ENCODE results near the gene MID1.

MID1 gene

GRCh38 chrX:10450959-10451355 is 169.4 kb downstream of the MID1 start:
- no peaks in the 10 kb centered on the region for H3K4me1 ChIP-seq (ENCODE audit: insufficient read depth, insufficient read length)
- H3K4me3 ChIP-seq (ENCODE audit: insufficient read length, low read depth): no peak overlapping the region
- peaks cover 26% of the 10 kb centered on the region for H3K36me3 ChIP-seq (ENCODE audit: insufficient read depth, insufficient read length, low read length)
- no peaks in the 10 kb centered on the region for H3K27me3 ChIP-seq (ENCODE audit: insufficient read depth, insufficient read length)
- no peak for DNase-seq (ENCODE audit: low read depth, low spot score)
- H3K9ac ChIP-seq (ENCODE audit: insufficient read length, low read depth): no peak overlapping the region
- TF ChIP-seq YY1 (IDR thresholded peaks at IDR 0.05; ENCODE audit: insufficient read depth, insufficient read length) (no peak), SUZ12 (IDR thresholded peaks at IDR 0.05; ENCODE audit: extremely low read depth, insufficient read depth, insufficient read length) (no peak), ZNF274 (IDR thresholded peaks at IDR 0.05; ENCODE audit: low read depth, low read length) (no peak)
- H3K9me3 ChIP-seq (ENCODE audit: insufficient read depth, low read length): peaks cover 7% of the 10 kb centered on the region; the same call in 1 of the 2 replicates

- Histone ChIP-seq H3K36me3 (ENCODE audit: insufficient read depth, insufficient read length, low read length) (peaks cover 25% of the 10 kb centered on the region), H3K27me3 (ENCODE audit: insufficient read depth, insufficient read length) (no peaks in the 10 kb centered on the region)
These were observed 170.0 kb downstream of the MID1 start for GRCh38 chrX:10450229-10450958.

GRCh38 chrX:10447564-10448214 is 172.7 kb downstream of the MID1 start:
- Histone ChIP-seq H3K36me3 (ENCODE audit: insufficient read depth, insufficient read length, low read length) (peaks cover 9% of the 10 kb centered on the region), H3K9me3 (ENCODE audit: insufficient read depth, low read length) (no peaks in the 10 kb centered on the region), H3K4me1 (ENCODE audit: insufficient read depth, insufficient read length) (no peaks in the 10 kb centered on the region), H3K9ac (ENCODE audit: insufficient read length, low read depth) (no peak overlapping the region), H3K27me3 (ENCODE audit: insufficient read depth, insufficient read length) (no peaks in the 10 kb centered on the region), H3K4me3 (ENCODE audit: insufficient read length, low read depth) (no peak overlapping the region)
- no peak for DNase-seq (ENCODE audit: low read depth, low spot score)
- TF ChIP-seq ZNF274 (IDR thresholded peaks at IDR 0.05; ENCODE audit: low read depth, low read length): no peak
- TF ChIP-seq YY1 (IDR thresholded peaks at IDR 0.05; ENCODE audit: insufficient read depth, insufficient read length): no peak
- no peak for TF ChIP-seq SUZ12 (IDR thresholded peaks at IDR 0.05; ENCODE audit: extremely low read depth, insufficient read depth, insufficient read length)

More at GRCh38 chrX:10450229-10450958, 170.0 kb downstream of the MID1 start:
- no peak for DNase-seq (ENCODE audit: low read depth, low spot score)
- no peaks in the 10 kb centered on the region for H3K4me1 ChIP-seq (ENCODE audit: insufficient read depth, insufficient read length)
- peaks cover 7% of the 10 kb centered on the region; the same call in 1 of the 2 replicates for H3K9me3 ChIP-seq (ENCODE audit: insufficient read depth, low read length)
- no peak overlapping the region for H3K4me3 ChIP-seq (ENCODE audit: insufficient read length, low read depth)
- no peak overlapping the region for H3K9ac ChIP-seq (ENCODE audit: insufficient read length, low read depth)
- TF ChIP-seq ZNF274 (IDR thresholded peaks at IDR 0.05; ENCODE audit: low read depth, low read length): no peak
- TF ChIP-seq YY1 (IDR thresholded peaks at IDR 0.05; ENCODE audit: insufficient read depth, insufficient read length): no peak
- no peak for TF ChIP-seq SUZ12 (IDR thresholded peaks at IDR 0.05; ENCODE audit: extremely low read depth, insufficient read depth, insufficient read length)

- Histone ChIP-seq H3K27me3 (ENCODE audit: insufficient read depth, insufficient read length) (no peaks in the 10 kb centered on the region), H3K4me1 (ENCODE audit: insufficient read depth, insufficient read length) (no peaks in the 10 kb centered on the region), H3K4me3 (ENCODE audit: insufficient read length, low read depth) (no peak overlapping the region), H3K36me3 (ENCODE audit: insufficient read depth, insufficient read length, low read length) (no peaks in the 10 kb centered on the region), H3K9me3 (ENCODE audit: insufficient read depth, low read length) (no peaks in the 10 kb centered on the region), H3K9ac (ENCODE audit: insufficient read length, low read depth) (no peak overlapping the region)
- DNase-seq (ENCODE audit: low read depth, low spot score): no peak
- TF ChIP-seq YY1 (IDR thresholded peaks at IDR 0.05; ENCODE audit: insufficient read depth, insufficient read length): no peak
- no peak for TF ChIP-seq SUZ12 (IDR thresholded peaks at IDR 0.05; ENCODE audit: extremely low read depth, insufficient read depth, insufficient read length)
- no peak for TF ChIP-seq ZNF274 (IDR thresholded peaks at IDR 0.05; ENCODE audit: low read depth, low read length)
These were observed 176.2 kb downstream of the MID1 start for GRCh38 chrX:10444204-10444603.

GRCh38 chrX:10441464-10441863 is 178.9 kb downstream of the MID1 start:
- H3K4me3 ChIP-seq (ENCODE audit: insufficient read length, low read depth): no peak overlapping the region
- TF ChIP-seq SUZ12 (IDR thresholded peaks at IDR 0.05; ENCODE audit: extremely low read depth, insufficient read depth, insufficient read length) (no peak), YY1 (IDR thresholded peaks at IDR 0.05; ENCODE audit: insufficient read depth, insufficient read length) (no peak), ZNF274 (IDR thresholded peaks at IDR 0.05; ENCODE audit: low read depth, low read length) (no peak)
- no peak for DNase-seq (ENCODE audit: low read depth, low spot score)
- H3K4me1 ChIP-seq (ENCODE audit: insufficient read depth, insufficient read length): no peaks in the 10 kb centered on the region
- H3K9ac ChIP-seq (ENCODE audit: insufficient read length, low read depth): no peak overlapping the region
- no peaks in the 10 kb centered on the region for H3K9me3 ChIP-seq (ENCODE audit: insufficient read depth, low read length)
- no peaks in the 10 kb centered on the region for H3K27me3 ChIP-seq (ENCODE audit: insufficient read depth, insufficient read length)
- H3K36me3 ChIP-seq (ENCODE audit: insufficient read depth, insufficient read length, low read length): no peaks in the 10 kb centered on the region

GRCh38 chrX:10433296-10433965 is 187.0 kb downstream of the MID1 start:
- Histone ChIP-seq H3K36me3 (ENCODE audit: insufficient read depth, insufficient read length, low read length) (no peaks in the 10 kb centered on the region), H3K4me3 (ENCODE audit: insufficient read length, low read depth) (no peak overlapping the region), H3K9me3 (ENCODE audit: insufficient read depth, low read length) (peaks cover 5% of the 10 kb centered on the region; the same call in 1 of the 2 replicates), H3K4me1 (ENCODE audit: insufficient read depth, insufficient read length) (no peaks in the 10 kb centered on the region), H3K27me3 (ENCODE audit: insufficient read depth, insufficient read length) (no peaks in the 10 kb centered on the region), H3K9ac (ENCODE audit: insufficient read length, low read depth) (no peak overlapping the region)
- TF ChIP-seq SUZ12 (IDR thresholded peaks at IDR 0.05; ENCODE audit: extremely low read depth, insufficient read depth, insufficient read length) (no peak), YY1 (IDR thresholded peaks at IDR 0.05; ENCODE audit: insufficient read depth, insufficient read length) (no peak), ZNF274 (IDR thresholded peaks at IDR 0.05; ENCODE audit: low read depth, low read length) (no peak)
- no peak for DNase-seq (ENCODE audit: low read depth, low spot score)

GRCh38 chrX:10429908-10430307 is 190.5 kb downstream of the MID1 start:
- H3K36me3 ChIP-seq (ENCODE audit: insufficient read depth, insufficient read length, low read length): no peaks in the 10 kb centered on the region
- H3K4me3 ChIP-seq (ENCODE audit: insufficient read length, low read depth): no peak overlapping the region

More at GRCh38 chrX:10429908-10430307, 190.5 kb downstream of the MID1 start:
- DNase-seq (ENCODE audit: low read depth, low spot score): no peak
- TF ChIP-seq ZNF274 (IDR thresholded peaks at IDR 0.05; ENCODE audit: low read depth, low read length) (no peak), SUZ12 (IDR thresholded peaks at IDR 0.05; ENCODE audit: extremely low read depth, insufficient read depth, insufficient read length) (no peak), YY1 (IDR thresholded peaks at IDR 0.05; ENCODE audit: insufficient read depth, insufficient read length) (no peak)
- Histone ChIP-seq H3K9ac (ENCODE audit: insufficient read length, low read depth) (no peak overlapping the region), H3K27me3 (ENCODE audit: insufficient read depth, insufficient read length) (no peaks in the 10 kb centered on the region), H3K4me1 (ENCODE audit: insufficient read depth, insufficient read length) (no peaks in the 10 kb centered on the region), H3K9me3 (ENCODE audit: insufficient read depth, low read length) (no peaks in the 10 kb centered on the region)

Measured in NT2/D1 (cell line).